Measurements from ENCODE around the gene GAA. TPM values are rescaled to one million over a fixed set of nuclear protein-coding genes. Genes with fewer than 3 reads are reported as not detected.

GAA gene
- polyA plus RNA-seq, 10 donors, result 17.6 to 42.7 (median 23.1) TPM

Other genes starting within 250 kb of the GAA start
- 10 to 100 TPM; 25.0 to 38.9 (median 29.8) TPM for gene TBC1D16, start 65.7 kb upstream of the GAA start, polyA plus RNA-seq (ENCODE audit: insufficient read length in 10 of 10)
- 1 to 10 TPM; 2.7 to 8.6 (median 4.2) TPM for gene CCDC40, start 64.9 kb upstream of the GAA start, polyA plus RNA-seq (ENCODE audit: insufficient read length in 10 of 10)
- gene EIF4A3, start 45.5 kb downstream of the GAA start, polyA plus RNA-seq (ENCODE audit: insufficient read length in 10 of 10), result 10 to 100 TPM; 56.9 to 87.8 (median 68.4) TPM
- gene CARD14, start 68.4 kb downstream of the GAA start, polyA plus RNA-seq (ENCODE audit: insufficient read length in 10 of 10), result under 1 TPM; 0.28 to 0.94 (median 0.71) TPM
- 10 to 100 TPM; 16.1 to 22.9 (median 17.7) TPM for gene SGSH, start 118.8 kb downstream of the GAA start, polyA plus RNA-seq (ENCODE audit: insufficient read length in 10 of 10)
- 10 to 100 TPM in 2 of 10 donors, 1 to 10 TPM in 8; 7.3 to 12.6 (median 9.2) TPM for gene SLC26A11, start 118.8 kb downstream of the GAA start, polyA plus RNA-seq (ENCODE audit: insufficient read length in 10 of 10)
- gene RNF213, start 159.3 kb downstream of the GAA start, polyA plus RNA-seq (ENCODE audit: insufficient read length in 10 of 10), result 10 to 100 TPM; 23.7 to 58.7 (median 36.2) TPM